ENCODE measurements around the gene SUSD3.

DNA sequence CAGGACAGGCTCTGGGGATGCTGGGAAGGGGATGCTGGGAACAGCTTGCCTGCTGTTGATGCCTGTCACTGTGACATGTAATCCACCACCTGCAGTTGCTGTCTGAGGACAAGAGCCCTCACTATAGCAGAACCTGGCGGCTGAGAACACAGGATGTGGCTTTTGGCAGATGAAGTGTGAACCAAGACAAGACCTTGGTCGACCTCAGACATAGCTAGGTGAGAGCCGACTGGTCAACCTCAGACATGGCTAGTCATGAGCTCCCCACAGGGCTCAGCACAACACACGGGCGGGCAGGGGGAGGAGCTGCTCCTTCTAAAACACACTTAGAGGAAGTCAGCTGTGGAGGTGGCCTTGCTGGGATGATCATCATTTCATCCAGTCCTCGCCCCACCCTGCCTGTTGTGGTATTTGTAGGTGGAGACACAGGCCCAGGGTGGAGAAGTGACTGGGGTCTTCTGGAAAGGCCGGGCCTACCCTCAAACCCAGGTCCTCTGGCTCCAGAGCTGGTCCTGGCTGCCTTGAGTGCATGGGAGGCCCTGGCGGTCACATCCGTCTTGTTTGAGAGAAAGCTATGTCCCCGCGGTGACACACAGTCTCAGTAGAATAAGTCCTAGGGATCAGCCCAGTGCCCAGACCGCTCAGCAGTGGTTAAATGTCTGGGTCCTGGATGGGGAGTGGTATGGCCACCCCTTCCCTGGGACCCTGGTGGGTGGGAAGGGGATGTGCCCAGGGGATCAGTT lies 6.1 kb downstream of the SUSD3 start:
- TF ChIP-seq, protein P1, sequence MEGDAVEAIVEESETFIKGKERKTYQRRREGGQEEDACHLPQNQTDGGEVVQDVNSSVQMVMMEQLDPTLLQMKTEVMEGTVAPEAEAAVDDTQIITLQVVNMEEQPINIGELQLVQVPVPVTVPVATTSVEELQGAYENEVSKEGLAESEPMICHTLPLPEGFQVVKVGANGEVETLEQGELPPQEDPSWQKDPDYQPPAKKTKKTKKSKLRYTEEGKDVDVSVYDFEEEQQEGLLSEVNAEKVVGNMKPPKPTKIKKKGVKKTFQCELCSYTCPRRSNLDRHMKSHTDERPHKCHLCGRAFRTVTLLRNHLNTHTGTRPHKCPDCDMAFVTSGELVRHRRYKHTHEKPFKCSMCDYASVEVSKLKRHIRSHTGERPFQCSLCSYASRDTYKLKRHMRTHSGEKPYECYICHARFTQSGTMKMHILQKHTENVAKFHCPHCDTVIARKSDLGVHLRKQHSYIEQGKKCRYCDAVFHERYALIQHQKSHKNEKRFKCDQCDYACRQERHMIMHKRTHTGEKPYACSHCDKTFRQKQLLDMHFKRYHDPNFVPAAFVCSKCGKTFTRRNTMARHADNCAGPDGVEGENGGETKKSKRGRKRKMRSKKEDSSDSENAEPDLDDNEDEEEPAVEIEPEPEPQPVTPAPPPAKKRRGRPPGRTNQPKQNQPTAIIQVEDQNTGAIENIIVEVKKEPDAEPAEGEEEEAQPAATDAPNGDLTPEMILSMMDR (conservative IDR thresholded peaks at IDR 0.05 in 1 of 2, IDR thresholded peaks at IDR 0.05 in 1 of 2; ENCODE audit: low read depth in 1 of 2, low read length in 2 of 2), result no peak
- no peak for TF ChIP-seq EZH2 (IDR thresholded peaks at IDR 0.05; ENCODE audit: low read length, missing control alignments)
